Lung (tissue), 12 donors: ENCODE data around the gene DYNLT3. TPM values are rescaled to one million over a fixed set of nuclear protein-coding genes. Genes with fewer than 3 reads are reported as not detected.

Experiments used
- ATAC-seq: fragments of 200-7000 bp; cut with Tn5 transposase; one replicate; pipeline ENCODE4 v1.9.1; 2020; ENCODE audit warnings: moderate number of reproducible peaks; ENCODE audit not compliant: insufficient read depth, low FRiP score
- DNase-seq, 3 donors: peaks; one replicate each; pipeline ENCODE4 v3.0.0-alpha.2; 2013 to 2017
- H3K27ac ChIP-seq, 2 donors: one replicate each; pipeline ENCODE4 v1.5.1; 2013; ENCODE audit warnings: mild to moderate bottlenecking in 2 of 2, moderate library complexity in 2 of 2, control low read depth in 1 of 2, inconsistent platforms in 1 of 2, low read depth in 1 of 2, low read length in 1 of 2
- H3K27me3 ChIP-seq, 3 donors: one replicate each; pipeline ENCODE4 v1.5.1; 2013; ENCODE audit warnings: low read length in 2 of 3; ENCODE audit not compliant: control insufficient read depth in 3 of 3, insufficient read depth in 3 of 3
- H3K36me3 ChIP-seq, 4 donors: one replicate each; pipeline ENCODE4 v1.5.1; 2013; ENCODE audit warnings: low read length in 4 of 4, mild to moderate bottlenecking in 1 of 4, moderate library complexity in 1 of 4; ENCODE audit not compliant: control insufficient read depth in 4 of 4, insufficient read depth in 4 of 4
- H3K4me1 ChIP-seq, 5 donors: one replicate each; pipeline ENCODE4 v1.5.1; 2013; ENCODE audit warnings: low read length in 5 of 5, mild to moderate bottlenecking in 2 of 5, moderate library complexity in 1 of 5; ENCODE audit not compliant: control insufficient read depth in 5 of 5, insufficient read depth in 5 of 5
- H3K4me3 ChIP-seq: one replicate; pipeline ENCODE4 v1.5.1; 2013; ENCODE audit warnings: mild to moderate bottlenecking, control low read depth, moderate library complexity
- H3K9ac ChIP-seq, 2 donors: one replicate each; pipeline ENCODE4 v1.5.1; 2013; ENCODE audit warnings: low read length in 2 of 2, control low read depth in 1 of 2; ENCODE audit not compliant: insufficient read depth in 1 of 2
- H3K9me3 ChIP-seq, 4 donors: one replicate each; pipeline ENCODE4 v1.5.1; 2013; ENCODE audit warnings: low read length in 3 of 4, mild to moderate bottlenecking in 1 of 4, moderate library complexity in 1 of 4; ENCODE audit not compliant: control insufficient read depth in 4 of 4, insufficient read depth in 3 of 4
- WGBS, 2 donors: extraction: QIAGEN DNeasy Blood & Tissue Kit; methylation state at CpG; one replicate each; pipeline ENCODE4 v1.1.7; 2013; 5-methylcytosine and 5-hydroxymethylcytosine counted together
- polyA plus RNA-seq, 2 donors: library from polyadenylated mRNA; stranded (reverse); fragments of 200-250 nt; gene quantifications; one replicate each; pipeline ENCODE4 v1.2.1, GENCODE V29; 2013
- total RNA-seq, 2 donors: library from RNA; depleted of rRNA in 1 of 2; stranded (reverse); fragments of >200 nt in 1 of 2; gene quantifications; one replicate each; pipeline ENCODE4 v1.2.1, GENCODE V29; 2014 to 2021
- TF ChIP-seq, protein P1 (sequence below): IDR thresholded peaks from 2 replicates; pipeline ENCODE4 v1.5.1; 2012; ENCODE audit warnings: mild to moderate bottlenecking; ENCODE audit errors: control extremely low read depth, extremely low read depth
- donor health status: control.
- donor health status: control.
- donor health status: Bipolar disorder and iron deficiency.
- donor health status: healthy.
- donor health status: DM: yes; HTN: yes; CAD: no.

The DYNLT3 gene
- total and polyA plus RNA-seq, 4 donors = 16.5 to 33.1 (median 18.6) TPM

DNA sequence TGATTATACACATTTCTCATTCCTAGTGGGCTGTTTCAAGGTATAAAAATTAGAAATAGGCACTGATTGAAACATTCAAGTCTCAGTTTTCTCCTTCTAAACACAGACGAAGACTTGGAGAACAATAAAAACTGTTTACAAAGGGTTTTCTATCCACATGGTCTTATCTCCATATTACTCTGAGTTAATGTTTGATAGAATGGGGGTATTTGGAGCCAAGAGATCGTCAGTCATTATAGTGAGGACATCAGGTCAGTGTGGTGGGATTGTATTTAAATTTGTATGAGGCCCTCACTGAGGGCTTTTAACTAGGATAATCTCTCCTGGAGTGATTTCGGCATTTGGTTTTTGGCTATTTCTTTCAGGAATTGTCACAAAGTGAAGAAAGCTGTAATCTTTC lies 16.4 kb upstream of the DYNLT3 start:
- TF ChIP-seq, protein P1, sequence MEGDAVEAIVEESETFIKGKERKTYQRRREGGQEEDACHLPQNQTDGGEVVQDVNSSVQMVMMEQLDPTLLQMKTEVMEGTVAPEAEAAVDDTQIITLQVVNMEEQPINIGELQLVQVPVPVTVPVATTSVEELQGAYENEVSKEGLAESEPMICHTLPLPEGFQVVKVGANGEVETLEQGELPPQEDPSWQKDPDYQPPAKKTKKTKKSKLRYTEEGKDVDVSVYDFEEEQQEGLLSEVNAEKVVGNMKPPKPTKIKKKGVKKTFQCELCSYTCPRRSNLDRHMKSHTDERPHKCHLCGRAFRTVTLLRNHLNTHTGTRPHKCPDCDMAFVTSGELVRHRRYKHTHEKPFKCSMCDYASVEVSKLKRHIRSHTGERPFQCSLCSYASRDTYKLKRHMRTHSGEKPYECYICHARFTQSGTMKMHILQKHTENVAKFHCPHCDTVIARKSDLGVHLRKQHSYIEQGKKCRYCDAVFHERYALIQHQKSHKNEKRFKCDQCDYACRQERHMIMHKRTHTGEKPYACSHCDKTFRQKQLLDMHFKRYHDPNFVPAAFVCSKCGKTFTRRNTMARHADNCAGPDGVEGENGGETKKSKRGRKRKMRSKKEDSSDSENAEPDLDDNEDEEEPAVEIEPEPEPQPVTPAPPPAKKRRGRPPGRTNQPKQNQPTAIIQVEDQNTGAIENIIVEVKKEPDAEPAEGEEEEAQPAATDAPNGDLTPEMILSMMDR = no peak
- peaks cover 0 to 33% (median 14%) of the 10 kb centered on the region in 3 donors for H3K27me3 ChIP-seq
- H3K9ac ChIP-seq = no peak overlapping the region
- H3K4me3 ChIP-seq = no peak overlapping the region
- 60 to 84% methylated on average over 3 of the region's 3 CpGs for WGBS, 2 donors
- H3K27ac ChIP-seq = no peak overlapping the region
- ATAC-seq (no peak), DNase-seq (no peak)
- no peaks in the 10 kb centered on the region for H3K36me3 ChIP-seq
- no peaks in the 10 kb centered on the region for H3K9me3 ChIP-seq
- no peaks in the 10 kb centered on the region for H3K4me1 ChIP-seq

DNA sequence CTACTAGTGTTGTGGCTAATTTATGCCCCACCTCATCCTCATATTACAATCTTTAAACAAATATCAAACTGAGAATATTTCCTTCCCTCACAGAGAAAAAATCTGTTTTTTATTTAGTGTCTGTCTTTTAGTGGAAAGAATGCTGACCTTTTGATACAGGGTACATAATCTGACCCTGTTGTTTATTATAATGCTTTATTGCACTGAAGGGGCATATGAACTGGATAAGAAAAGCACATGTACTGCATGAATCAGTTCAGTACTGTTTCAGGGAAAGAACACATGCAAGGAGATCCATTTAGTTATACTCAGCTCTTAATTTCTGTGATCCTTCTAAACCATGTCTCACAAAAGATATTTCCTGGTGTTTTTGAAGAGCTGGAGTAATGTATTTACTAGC lies 15.5 kb upstream of the DYNLT3 start:
- peaks cover 0 to 33% (median 14%) of the 10 kb centered on the region in 3 donors for H3K27me3 ChIP-seq
- H3K4me3 ChIP-seq = no peak overlapping the region
- no peak overlapping the region for H3K9ac ChIP-seq
- ATAC-seq (no peak), DNase-seq (no peak)
- H3K27ac ChIP-seq = no peak overlapping the region
- H3K36me3 ChIP-seq = no peaks in the 10 kb centered on the region
- H3K9me3 ChIP-seq = no peaks in the 10 kb centered on the region
- TF ChIP-seq, protein P1 = no peak
- H3K4me1 ChIP-seq = no peaks in the 10 kb centered on the region

DNA sequence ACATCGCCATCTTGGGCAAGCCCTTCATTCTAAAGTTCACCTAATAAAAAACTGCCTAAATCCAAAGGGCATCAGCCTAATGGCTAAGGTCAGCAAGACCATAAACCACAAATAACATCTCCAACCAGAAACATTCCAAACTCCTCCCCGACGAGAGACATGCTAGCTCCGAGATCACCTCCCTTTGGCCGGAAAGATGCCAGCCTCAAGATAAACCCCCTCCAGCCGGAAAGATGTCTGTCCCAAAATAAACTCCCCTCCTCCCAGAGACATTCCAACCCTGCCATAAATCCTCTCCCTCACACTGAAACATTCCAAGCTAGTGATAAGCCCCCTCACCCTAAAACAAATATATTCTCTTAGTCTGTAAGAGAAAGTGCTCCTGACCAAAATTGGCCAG lies 13.3 kb upstream of the DYNLT3 start:
- Histone ChIP-seq H3K9me3 (peaks cover 0 to 2% (median 0%) of the 10 kb centered on the region in 4 donors), H3K4me1 (no peaks in the 10 kb centered on the region), H3K4me3 (no peak overlapping the region), H3K36me3 (no peaks in the 10 kb centered on the region), H3K27ac (no peak overlapping the region), H3K27me3 (peaks cover 5 to 38% (median 18%) of the 10 kb centered on the region in 3 donors), H3K9ac (no peak overlapping the region)
- 66 to 67% methylated on average over 6 of the region's 6 CpGs for WGBS, 2 donors
- TF ChIP-seq, protein P1 = no peak
- DNase-seq (no peak), ATAC-seq (no peak)

DNA sequence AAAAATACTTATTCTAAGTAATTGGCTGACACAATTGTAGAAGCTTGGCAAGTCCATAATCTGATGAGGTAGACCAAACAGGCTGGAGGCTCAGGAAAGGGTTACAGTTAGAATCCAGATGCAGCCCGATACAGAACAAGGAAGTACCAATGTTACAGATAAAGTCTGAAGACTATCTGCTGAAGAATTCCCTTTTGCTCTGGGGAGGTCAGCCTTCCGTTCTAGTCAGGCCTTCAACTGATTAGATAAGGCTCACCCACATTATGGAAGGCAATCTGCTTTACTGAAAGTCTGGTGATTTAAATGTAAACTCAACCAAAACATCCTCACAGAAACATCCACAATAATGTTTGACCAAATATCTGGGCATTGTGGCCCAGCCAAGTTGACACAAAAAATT lies 7.4 kb upstream of the DYNLT3 start:
- Histone ChIP-seq H3K9me3 (peaks cover 0 to 2% (median 0%) of the 10 kb centered on the region in 4 donors), H3K9ac (no peak overlapping the region), H3K4me1 (no peaks in the 10 kb centered on the region), H3K27me3 (peaks cover 5 to 20% (median 16%) of the 10 kb centered on the region in 3 donors), H3K27ac (no peak overlapping the region), H3K36me3 (no peaks in the 10 kb centered on the region), H3K4me3 (no peak overlapping the region)
- DNase-seq = no peak
- TF ChIP-seq, protein P1 = no peak
- no peak for ATAC-seq
- 32 to 45% methylated on average over 2 of the region's 2 CpGs for WGBS, 2 donors
